Measurements from ENCODE around the gene CAPS. TPM values are rescaled to one million over a fixed set of nuclear protein-coding genes. Genes with fewer than 3 reads are reported as not detected.

Gene CAPS
- total RNA-seq, 1 experiment from 2014 or later = 0.92 TPM

- DNase-seq (ENCODE audit: low spot score) = no peak
- Histone ChIP-seq H3K9me3 (ENCODE audit: low read depth, low read length, poor library complexity, severe bottlenecking) (no peaks in the 10 kb centered on the region), H3K4me1 (ENCODE audit: insufficient read depth, low read length, poor library complexity, severe bottlenecking) (peaks cover 9% of the 10 kb centered on the region), H3K27ac (ENCODE audit: low read depth, low read length, poor library complexity, severe bottlenecking) (no peak overlapping the region), H3K4me3 (ENCODE audit: low read depth, low read length, poor library complexity, severe bottlenecking) (no peak overlapping the region), H3K27me3 (replicated peaks; ENCODE audit: insufficient read depth, low read depth, low read length, poor library complexity) (no peaks in the 10 kb centered on the region), H3K36me3 (ENCODE audit: insufficient read depth, low read length, poor library complexity, severe bottlenecking) (peaks cover 10% of the 10 kb centered on the region)
- POLR2A ChIA-PET (ENCODE audit: low non-redundant PET) = no interaction called here
- CTCF ChIA-PET = no interaction called here
- intact Hi-C loops (cut with micrococcal nuclease; ENCODE audit: unreplicated experiment) = no loop called here
- TF ChIP-seq EZH2 (IDR thresholded peaks at IDR 0.05; ENCODE audit: borderline replicate concordance, low read depth, low read length, poor library complexity, severe bottlenecking) (no peak), CTCF (conservative IDR thresholded peaks at IDR 0.05; ENCODE audit: low read depth, low read length) (no peak)
- no TSS peak for BruUV-seq (replicated peaks)
Observed at GRCh38 chr19:5895409-5895808, 18.6 kb upstream of the CAPS start.

GRCh38 chr19:5895890-5896289 is 18.2 kb upstream of the CAPS start:
- POLR2A ChIA-PET (ENCODE audit: low non-redundant PET) = no interaction called here

GRCh38 chr19:5896365-5897076 is 17.5 kb upstream of the CAPS start:
- Histone ChIP-seq H3K36me3 (ENCODE audit: insufficient read depth, low read length, poor library complexity, severe bottlenecking) (peaks cover 14% of the 10 kb centered on the region), H3K4me1 (ENCODE audit: insufficient read depth, low read length, poor library complexity, severe bottlenecking) (peaks cover 8% of the 10 kb centered on the region), H3K27ac (ENCODE audit: low read depth, low read length, poor library complexity, severe bottlenecking) (no peak overlapping the region), H3K9me3 (ENCODE audit: low read depth, low read length, poor library complexity, severe bottlenecking) (no peaks in the 10 kb centered on the region), H3K27me3 (replicated peaks; ENCODE audit: insufficient read depth, low read depth, low read length, poor library complexity) (no peaks in the 10 kb centered on the region), H3K4me3 (ENCODE audit: low read depth, low read length, poor library complexity, severe bottlenecking) (no peak overlapping the region)
- intact Hi-C loops (cut with micrococcal nuclease; ENCODE audit: unreplicated experiment) = no loop called here
- no TSS peak for BruUV-seq (replicated peaks)
- ChIA-PET CTCF (interaction anchor here (0.7 kb wide), 1 partner anchor 126 kb away, joined by 3 read pairs; no protein-coding TSS in a partner anchor), POLR2A (ENCODE audit: low non-redundant PET) (no interaction called here)
- no peak for DNase-seq (ENCODE audit: low spot score)
- TF ChIP-seq EZH2 (IDR thresholded peaks at IDR 0.05; ENCODE audit: borderline replicate concordance, low read depth, low read length, poor library complexity, severe bottlenecking) = no peak
- no peak for TF ChIP-seq CTCF (conservative IDR thresholded peaks at IDR 0.05; ENCODE audit: low read depth, low read length)

More at GRCh38 chr19:5895890-5896289, 18.2 kb upstream of the CAPS start:
- intact Hi-C loops (cut with micrococcal nuclease; ENCODE audit: unreplicated experiment) = no loop called here
- Histone ChIP-seq H3K4me1 (ENCODE audit: insufficient read depth, low read length, poor library complexity, severe bottlenecking) (peaks cover 9% of the 10 kb centered on the region), H3K27me3 (replicated peaks; ENCODE audit: insufficient read depth, low read depth, low read length, poor library complexity) (no peaks in the 10 kb centered on the region), H3K27ac (ENCODE audit: low read depth, low read length, poor library complexity, severe bottlenecking) (no peak overlapping the region), H3K4me3 (ENCODE audit: low read depth, low read length, poor library complexity, severe bottlenecking) (no peak overlapping the region), H3K36me3 (ENCODE audit: insufficient read depth, low read length, poor library complexity, severe bottlenecking) (peaks cover 10% of the 10 kb centered on the region), H3K9me3 (ENCODE audit: low read depth, low read length, poor library complexity, severe bottlenecking) (no peaks in the 10 kb centered on the region)
- CTCF ChIA-PET = no interaction called here
- no peak for DNase-seq (ENCODE audit: low spot score)
- no TSS peak for BruUV-seq (replicated peaks)
- no peak for TF ChIP-seq EZH2 (IDR thresholded peaks at IDR 0.05; ENCODE audit: borderline replicate concordance, low read depth, low read length, poor library complexity, severe bottlenecking)
- TF ChIP-seq CTCF (conservative IDR thresholded peaks at IDR 0.05; ENCODE audit: low read depth, low read length) = no peak
